Right lung (tissue), 10 donors: ENCODE measurements around the gene RGS9. TPM values are rescaled to one million over a fixed set of nuclear protein-coding genes. Genes with fewer than 3 reads are reported as not detected.
"Not testable (repeated sequence)": the region's sequence is repeated elsewhere in the genome, so short reads cannot be mapped to it uniquely, and the experiment has no call there.

Experiments used
- DNase-seq, 2 donors: peaks; one replicate each; pipeline ENCODE4 v3.0.0-alpha.2; 2013
- long read RNA-seq, 8 donors: transcript quantifications; one replicate each; lab custom pipeline, GENCODE V29; 2026
- polyA plus RNA-seq, 5 donors: library from polyadenylated mRNA; unstranded; fragments of 120-200 nt; gene quantifications; one replicate each; pipeline versions ENCODE4 v1.2.1 to v1.2.3, GENCODE V29; 2013; ENCODE audit warnings: inconsistent platforms in 1 of 5, low replicate concordance in 1 of 5; ENCODE audit not compliant: insufficient read length in 5 of 5, insufficient read depth in 1 of 5

Gene RGS9
- 10 to 100 TPM; 11.0 to 17.0 (median 14.3) TPM for polyA plus RNA-seq
- long read RNA-seq, donor 1, transcript RGS9-212 (3 exons, 2,736 nt): major isoform, 7 of 14 reads
- long read RNA-seq, donor 1, partial matches to known transcripts: 6 of 14 reads
- long read RNA-seq, donor 1, other reads (novel, unspliced or antisense): 0 of 14 reads
- long read RNA-seq, donor 2, partial matches to known transcripts: 6 of 11 reads
- long read RNA-seq, donor 2, other reads (novel, unspliced or antisense): 0 of 11 reads
- long read RNA-seq, donor 3, transcript RGS9-212 (3 exons, 2,736 nt): major isoform, 15 of 16 reads
- long read RNA-seq, donor 3, partial matches to known transcripts: 0 of 16 reads
- long read RNA-seq, donor 3, other reads (novel, unspliced or antisense): 0 of 16 reads
- long read RNA-seq, donor 4, partial matches to known transcripts: 0 of 4 reads
- long read RNA-seq, donor 4, other reads (novel, unspliced or antisense): 0 of 4 reads
- long read RNA-seq, donor 5, transcript RGS9-212 (3 exons, 2,736 nt): major isoform, 16 of 21 reads
- long read RNA-seq, donor 5, partial matches to known transcripts: 5 of 21 reads
- long read RNA-seq, donor 5, other reads (novel, unspliced or antisense): 0 of 21 reads
- long read RNA-seq, donor 6, transcript RGS9-212 (3 exons, 2,736 nt): major isoform, 8 of 8 reads
- long read RNA-seq, donor 6, partial matches to known transcripts: 0 of 8 reads
- long read RNA-seq, donor 6, other reads (novel, unspliced or antisense): 0 of 8 reads
- long read RNA-seq, donor 7, partial matches to known transcripts: 0 of 4 reads
- long read RNA-seq, donor 7, other reads (novel, unspliced or antisense): 0 of 4 reads
- long read RNA-seq, donor 8, partial matches to known transcripts: 5 of 7 reads
- long read RNA-seq, donor 8, other reads (novel, unspliced or antisense): 0 of 7 reads

DNA sequence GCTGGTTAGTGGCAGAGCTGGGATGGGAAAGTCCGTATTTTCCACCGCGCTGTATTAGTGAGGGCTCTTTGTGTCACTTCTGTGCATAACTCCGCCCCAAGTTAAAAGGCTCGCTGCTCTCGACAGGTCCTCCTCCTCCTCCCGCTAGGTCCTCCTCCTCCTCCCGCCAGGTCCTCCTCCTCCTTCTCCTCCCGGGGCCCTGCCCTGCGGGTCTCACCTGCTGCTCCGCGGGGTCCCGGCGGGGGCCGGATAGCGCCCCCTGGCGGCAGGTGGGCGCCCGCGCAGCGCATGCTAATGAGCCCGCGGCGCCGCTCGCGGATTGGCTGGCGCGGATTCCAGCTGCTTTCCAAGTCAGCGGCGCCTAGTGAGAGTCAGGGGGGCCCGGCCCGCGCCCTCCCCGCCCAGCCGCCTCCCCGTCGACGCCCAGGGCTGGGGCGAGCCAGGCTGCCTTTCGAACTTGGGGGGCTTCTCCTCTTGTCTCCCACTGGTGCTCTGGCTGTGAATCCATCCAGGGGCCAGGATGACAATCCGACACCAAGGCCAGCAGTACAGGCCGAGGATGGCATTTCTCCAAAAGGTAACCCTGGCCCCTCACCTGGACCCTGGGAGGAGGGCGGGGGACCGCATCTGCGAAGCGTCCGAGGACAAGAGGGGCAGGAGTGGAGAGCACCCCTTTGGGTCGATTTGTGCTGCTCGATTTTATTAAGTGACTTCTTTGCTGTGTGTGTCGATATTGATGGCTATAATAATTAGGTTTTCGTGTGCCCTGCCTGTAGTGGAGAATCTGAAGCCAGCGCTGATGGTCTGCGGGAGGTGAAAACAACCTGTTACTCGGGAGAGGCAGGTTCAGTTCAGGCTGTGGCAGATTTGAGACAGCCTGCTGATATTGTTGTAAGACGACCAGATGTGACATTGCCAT lies at the start of gene RGS9:
RGS9 (plus strand) TSS at position 350 of the 919 bp plus-strand sequence; CDS start at position 521, 171 bp downstream.
- DNase-seq: peak; percentile 81 to 83

- no peak for DNase-seq
Observed at GRCh38 chr17:65088621-65089360, 48.4 kb upstream of the RGS9 start.

DNA sequence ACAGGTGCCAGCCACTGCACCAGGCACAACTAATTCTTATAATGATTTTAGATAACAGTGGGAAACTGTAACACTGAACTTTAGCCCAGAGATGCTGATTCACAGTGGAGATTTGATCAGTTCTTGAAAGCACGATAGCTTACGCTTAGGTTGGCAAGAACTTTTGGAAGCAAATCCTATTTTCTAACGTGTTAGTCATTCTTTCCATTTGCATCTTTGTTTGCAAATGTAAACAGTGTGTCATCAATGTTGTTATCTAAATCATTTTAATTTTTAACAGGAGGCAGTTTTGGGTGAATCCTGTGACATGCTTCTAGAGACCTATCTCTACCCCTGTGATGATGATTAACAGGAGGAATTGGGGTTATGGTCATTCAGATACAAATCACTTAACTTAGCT lies 44.9 kb upstream of the RGS9 start:
- DNase-seq: no peak

GRCh38 chr17:65092721-65093356 lies 44.3 kb upstream of the RGS9 start:
- DNase-seq: not testable (repeated sequence)

DNA sequence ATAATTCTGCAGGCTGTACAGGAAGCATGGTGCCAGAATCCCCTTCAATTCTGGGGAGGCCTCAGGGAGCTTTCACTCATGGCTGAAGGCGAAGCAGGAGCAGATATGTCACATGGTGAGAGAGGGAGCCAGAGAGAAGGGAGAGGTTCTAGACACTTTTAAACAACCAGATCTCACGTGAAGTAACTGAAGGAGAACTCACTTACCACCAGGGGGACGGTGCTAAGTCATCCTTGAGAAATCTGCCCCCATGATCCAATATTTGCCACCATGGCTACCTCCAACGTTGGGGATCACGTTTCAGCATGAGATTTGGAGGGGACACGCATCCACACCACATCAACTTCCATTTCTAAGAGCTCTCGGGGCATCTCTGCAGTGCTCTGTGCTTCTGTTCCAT lies 43.2 kb upstream of the RGS9 start:
- DNase-seq: no peak

DNA sequence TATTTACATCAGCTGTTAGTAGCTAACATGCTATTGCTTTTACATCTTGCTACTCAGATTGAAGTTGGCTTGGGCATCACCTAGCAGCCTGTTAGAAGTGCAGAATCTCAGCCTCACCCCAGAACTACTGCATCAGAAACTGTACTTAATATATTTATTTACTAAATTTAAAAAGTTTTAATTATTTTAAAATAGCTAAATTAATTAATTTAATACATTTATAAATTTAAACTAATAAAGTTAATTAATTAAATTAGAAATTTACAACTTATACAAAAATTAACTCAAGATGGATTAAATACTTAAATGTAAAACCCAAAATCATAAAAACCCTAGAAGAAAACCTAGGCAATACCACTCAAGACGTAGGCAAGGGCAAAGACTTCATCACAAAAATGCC lies 41.7 kb upstream of the RGS9 start:
- DNase-seq: no peak

DNA sequence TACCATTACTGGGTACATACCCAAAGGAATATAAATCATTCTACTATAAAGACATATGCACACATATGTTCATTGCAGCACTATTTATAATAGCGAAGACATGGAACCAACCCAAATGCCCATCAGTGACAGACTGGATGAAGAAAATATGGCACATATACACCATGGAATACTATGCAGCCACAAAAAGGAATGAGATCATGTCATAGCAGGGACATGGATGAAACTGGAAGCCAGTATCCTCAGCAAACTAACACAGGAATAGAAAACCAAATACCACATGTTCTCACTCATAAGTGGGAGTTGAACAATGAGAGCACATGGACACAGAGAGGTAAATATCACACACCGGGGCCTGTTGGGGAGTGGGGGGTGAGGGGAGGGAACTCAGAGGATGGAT lies 40.8 kb upstream of the RGS9 start:
- DNase-seq: not testable (repeated sequence)

- no peak for DNase-seq
Observed at GRCh38 chr17:65097110-65097509, 40.1 kb upstream of the RGS9 start.

DNA sequence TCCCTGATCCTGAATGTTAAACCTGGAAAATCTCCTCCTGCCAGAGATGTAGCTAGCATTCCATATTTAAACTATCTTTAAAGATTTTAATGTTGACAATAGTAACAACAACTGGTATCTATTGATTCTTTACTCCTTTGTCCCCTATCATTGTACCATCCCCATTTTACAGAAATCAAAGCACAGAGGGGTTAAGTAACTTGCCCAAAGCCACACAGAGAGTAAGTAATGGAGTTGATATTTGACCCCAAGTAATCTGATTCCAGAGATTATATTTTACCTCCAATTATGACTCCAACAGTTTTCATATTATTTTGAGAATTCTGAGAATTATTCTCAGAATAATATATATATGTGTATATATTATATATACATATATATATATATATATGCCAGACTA lies 37.7 kb upstream of the RGS9 start:
- no peak for DNase-seq

- no peak for DNase-seq
Observed at GRCh38 chr17:65099941-65100315, 37.2 kb upstream of the RGS9 start.

GRCh38 chr17:65100316-65101140 lies 36.6 kb upstream of the RGS9 start:
- peak; percentile 84 to 86 for DNase-seq

GRCh38 chr17:65101371-65101770 lies 35.8 kb upstream of the RGS9 start:
- no peak for DNase-seq

DNA sequence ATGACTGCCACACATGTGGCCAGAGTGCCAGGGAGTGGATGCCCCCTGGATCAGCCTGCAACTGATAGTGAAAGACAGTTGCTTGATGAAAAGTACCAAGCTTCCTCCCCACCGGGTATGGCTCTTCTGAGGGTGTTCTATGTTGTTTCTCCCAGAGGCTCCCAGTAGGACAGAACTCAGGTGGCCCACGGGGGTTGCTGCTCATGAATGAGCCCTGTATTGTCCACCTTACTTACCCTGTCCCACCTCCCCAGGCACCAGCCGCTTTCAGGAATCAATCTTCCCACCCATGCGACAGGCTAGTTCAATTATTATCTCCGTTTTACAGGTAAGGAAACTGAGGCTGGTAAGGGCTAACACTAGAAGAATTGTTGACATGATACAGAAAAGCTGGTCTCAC lies 34.9 kb upstream of the RGS9 start:
- no peak for DNase-seq

DNA sequence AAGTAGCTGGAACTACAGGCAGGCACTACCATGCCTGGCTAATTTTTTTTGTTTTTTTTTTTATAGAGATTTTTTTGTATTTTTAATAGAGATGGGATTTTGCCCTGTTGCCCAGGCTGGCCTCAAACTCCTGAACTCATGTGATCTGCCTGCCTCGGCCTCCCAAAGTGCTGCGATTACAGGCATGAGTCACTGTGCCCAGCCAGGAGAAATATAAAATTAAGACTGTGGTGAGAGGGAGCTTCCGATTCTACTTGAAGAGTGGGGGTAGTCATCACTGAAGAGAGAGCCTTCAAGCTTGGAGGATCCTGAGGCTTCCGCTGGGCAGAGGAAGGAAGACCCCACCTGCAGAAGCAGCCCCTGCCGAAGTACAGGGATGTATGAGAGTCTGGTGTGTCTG lies 34.4 kb upstream of the RGS9 start:
- no peak for DNase-seq

DNA sequence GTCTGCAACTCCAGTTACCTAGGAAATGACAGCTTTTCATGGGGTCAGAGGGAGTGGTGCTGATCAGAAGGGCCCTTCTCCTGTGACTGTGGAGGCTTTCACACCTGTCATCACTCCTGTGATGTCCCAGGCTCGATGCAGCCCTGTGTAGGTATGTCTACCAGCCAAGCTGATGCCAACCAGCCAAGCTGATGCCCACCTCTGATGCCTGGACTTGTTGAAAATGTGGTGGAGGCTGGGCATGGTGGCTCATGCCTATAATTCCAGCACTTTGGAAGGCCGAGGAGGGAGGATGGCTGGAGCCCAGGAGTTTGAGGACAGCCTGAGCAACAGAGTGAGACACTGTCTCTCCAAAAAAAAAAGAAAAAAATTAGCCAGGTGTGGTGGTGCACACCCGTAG lies 33.7 kb upstream of the RGS9 start:
- DNase-seq: no peak

DNA sequence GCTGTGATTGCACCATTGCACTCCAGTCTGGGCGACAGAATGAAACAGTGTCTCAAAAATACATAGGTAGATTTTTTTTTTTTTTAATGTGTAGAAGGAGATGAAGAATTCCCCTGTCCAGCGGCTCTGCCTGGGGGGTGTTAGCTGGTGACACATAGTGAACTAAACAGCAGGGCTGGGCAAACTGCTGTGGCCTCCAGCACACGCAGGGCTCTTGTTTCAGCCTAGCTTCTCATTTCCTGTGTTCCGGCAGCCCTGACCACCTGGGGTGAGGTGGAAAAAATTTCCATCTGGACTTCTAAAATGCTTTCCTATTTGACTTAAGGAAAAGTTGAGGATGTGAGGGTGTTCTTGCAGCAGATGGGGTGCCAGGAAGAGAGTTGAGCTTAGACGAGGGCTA lies 33.3 kb upstream of the RGS9 start:
- no peak for DNase-seq

DNA sequence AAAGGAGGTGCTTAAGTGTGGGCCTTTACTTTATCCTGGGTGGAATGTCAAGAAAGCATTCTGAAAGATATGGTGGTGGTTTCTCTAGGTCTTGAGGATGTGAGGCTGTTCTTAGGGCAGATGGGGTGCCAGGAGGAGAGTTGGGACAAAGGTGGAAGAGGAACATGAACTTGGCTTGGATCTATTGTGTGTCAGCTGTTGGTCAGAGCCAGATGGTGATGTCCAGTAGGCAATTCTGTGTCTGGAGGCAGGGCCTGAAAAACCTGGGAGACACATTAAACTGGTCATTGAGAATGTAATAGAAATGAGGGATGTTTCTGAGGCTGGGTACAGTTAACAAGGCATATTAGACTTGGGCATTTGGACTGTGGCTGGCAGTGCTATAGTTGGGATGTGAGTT lies 32.6 kb upstream of the RGS9 start:
- DNase-seq: no peak

DNA sequence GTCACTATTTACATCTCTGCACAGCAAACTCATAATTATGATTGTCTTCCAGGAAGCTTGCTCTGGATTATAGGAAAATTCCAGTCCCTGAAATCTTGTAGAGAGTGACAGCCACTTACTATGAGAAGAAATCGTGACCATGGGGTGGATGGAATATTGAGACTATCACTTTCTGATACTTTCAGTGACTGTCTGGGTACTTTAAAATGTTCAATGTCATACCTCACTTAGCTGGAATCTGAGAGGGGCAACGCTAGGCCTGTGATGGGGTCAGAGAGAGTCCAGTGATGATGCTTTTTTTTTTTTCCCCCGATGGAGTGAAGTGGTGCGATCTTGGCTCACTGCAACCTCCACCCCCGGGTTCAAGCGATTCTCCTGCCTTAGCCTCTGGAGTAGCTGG lies 32.2 kb upstream of the RGS9 start:
- no peak for DNase-seq

- DNase-seq: no peak
Observed at GRCh38 chr17:65108152-65108551, 29.0 kb upstream of the RGS9 start.

DNA sequence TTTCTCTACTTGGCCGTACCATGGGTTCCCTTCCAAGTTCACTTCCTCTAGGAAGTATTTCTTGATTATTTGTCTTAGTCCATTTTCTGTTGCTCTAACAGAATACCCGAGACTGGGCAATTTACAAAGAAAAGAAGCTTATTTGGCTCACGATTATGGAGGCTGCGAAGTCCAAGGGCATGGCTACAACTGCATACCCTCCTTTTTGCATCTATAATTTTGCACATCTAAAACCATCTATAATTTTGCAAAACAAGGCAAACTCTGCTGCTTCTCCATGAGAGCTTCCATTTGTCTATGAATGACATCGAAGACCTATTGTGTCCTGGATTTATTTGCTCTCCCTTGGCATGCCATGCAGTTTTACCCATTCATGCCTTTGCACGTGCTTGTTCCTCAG lies 27.6 kb upstream of the RGS9 start:
- DNase-seq: no peak
